ENCODE measurements around the gene LRRC17. TPM values are rescaled to one million over a fixed set of nuclear protein-coding genes. Genes with fewer than 3 reads are reported as not detected.

LRRC17 gene
- total RNA-seq, 1 donor from 2014 or later, result 6.2 TPM

DNA sequence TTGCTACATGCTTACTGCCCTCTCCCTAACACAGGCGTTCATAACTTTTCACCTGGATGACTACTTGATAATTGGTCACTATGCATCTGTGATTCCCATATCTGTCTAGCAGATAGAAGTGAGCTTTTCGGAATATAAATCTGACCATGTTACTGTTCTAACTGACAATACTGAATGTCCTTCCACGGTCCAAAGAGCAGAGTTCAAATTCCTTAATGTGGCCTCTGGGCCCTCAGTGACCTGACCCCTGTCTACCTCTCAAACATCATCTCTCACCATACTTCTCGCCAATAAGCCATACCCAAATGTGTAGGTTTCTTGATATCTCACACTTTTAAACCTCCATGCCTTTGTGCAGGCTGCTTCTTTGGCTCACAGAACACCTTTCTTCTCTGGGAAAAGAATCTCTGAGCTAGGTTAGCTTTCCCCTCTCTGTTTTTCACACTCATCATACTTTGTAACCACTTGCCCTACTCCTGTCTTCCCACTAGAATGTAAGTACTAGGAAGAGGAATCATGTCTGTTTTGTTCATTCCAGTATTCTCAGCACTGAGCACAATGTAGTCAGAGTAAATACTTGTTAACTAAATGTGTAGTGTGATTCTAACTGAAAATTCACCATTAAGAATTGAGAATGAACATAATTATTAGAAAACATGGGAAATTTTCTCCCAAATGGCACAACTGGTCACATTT, 39.2 kb upstream of the LRRC17 start:
- H3K27me3 ChIP-seq (ENCODE audit: control insufficient read depth, insufficient read depth, low read length), result no peaks in the 10 kb centered on the region
- H3K4me3 ChIP-seq (ENCODE audit: low read depth, low read length), result no peak overlapping the region
- TF ChIP-seq, protein P1, sequence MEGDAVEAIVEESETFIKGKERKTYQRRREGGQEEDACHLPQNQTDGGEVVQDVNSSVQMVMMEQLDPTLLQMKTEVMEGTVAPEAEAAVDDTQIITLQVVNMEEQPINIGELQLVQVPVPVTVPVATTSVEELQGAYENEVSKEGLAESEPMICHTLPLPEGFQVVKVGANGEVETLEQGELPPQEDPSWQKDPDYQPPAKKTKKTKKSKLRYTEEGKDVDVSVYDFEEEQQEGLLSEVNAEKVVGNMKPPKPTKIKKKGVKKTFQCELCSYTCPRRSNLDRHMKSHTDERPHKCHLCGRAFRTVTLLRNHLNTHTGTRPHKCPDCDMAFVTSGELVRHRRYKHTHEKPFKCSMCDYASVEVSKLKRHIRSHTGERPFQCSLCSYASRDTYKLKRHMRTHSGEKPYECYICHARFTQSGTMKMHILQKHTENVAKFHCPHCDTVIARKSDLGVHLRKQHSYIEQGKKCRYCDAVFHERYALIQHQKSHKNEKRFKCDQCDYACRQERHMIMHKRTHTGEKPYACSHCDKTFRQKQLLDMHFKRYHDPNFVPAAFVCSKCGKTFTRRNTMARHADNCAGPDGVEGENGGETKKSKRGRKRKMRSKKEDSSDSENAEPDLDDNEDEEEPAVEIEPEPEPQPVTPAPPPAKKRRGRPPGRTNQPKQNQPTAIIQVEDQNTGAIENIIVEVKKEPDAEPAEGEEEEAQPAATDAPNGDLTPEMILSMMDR (IDR thresholded peaks at IDR 0.05; ENCODE audit: insufficient read depth, low read length, poor library complexity, severe bottlenecking), result no peak
- DNase-seq (ENCODE audit: low read depth), result no peak
- no peaks in the 10 kb centered on the region for H3K36me3 ChIP-seq (ENCODE audit: control insufficient read depth, insufficient read depth, low read length)

DNA sequence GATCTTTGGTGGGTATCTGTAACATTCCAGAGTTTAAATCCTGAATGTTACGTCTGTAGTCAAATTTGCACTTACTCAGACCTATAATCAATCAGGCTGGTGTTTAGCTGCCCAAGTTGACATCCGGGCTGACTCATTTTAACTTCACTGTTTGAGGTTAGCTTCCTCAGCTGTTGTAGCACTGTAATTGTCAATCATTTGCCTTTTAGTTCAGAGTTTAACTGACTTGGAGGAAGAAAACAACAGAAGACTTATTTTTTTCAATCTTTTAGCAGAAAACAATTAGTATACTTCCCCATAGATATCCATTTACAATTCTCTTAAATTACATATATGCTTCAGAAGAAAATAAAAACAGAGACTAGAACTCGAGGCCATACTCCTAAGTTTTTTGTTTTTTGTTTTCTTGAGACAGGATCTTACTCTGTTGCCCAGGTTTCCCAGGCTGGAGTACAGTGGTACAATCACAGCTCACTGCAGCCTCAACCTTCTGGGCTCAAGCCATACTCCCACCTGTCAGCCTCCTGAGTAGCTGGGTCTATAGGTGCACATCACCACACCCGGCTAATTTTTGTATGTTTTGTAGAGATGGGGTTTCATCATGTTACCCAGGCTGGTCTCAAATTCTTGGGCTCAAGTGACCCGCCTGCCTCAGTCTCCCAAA, 38.5 kb upstream of the LRRC17 start:
- Histone ChIP-seq H3K4me3 (ENCODE audit: low read depth, low read length) (no peak overlapping the region), H3K36me3 (ENCODE audit: control insufficient read depth, insufficient read depth, low read length) (no peaks in the 10 kb centered on the region), H3K27me3 (ENCODE audit: control insufficient read depth, insufficient read depth, low read length) (no peaks in the 10 kb centered on the region)
- TF ChIP-seq, protein P1 (IDR thresholded peaks at IDR 0.05; ENCODE audit: insufficient read depth, low read length, poor library complexity, severe bottlenecking), result no peak
- peak; percentile 94 for DNase-seq (ENCODE audit: low read depth)

- TF ChIP-seq, protein P1 (IDR thresholded peaks at IDR 0.05; ENCODE audit: insufficient read depth, low read length, poor library complexity, severe bottlenecking), result no peak
- no peaks in the 10 kb centered on the region for H3K36me3 ChIP-seq (ENCODE audit: control insufficient read depth, insufficient read depth, low read length)
- H3K4me3 ChIP-seq (ENCODE audit: low read depth, low read length), result no peak overlapping the region
- no peak for DNase-seq (ENCODE audit: low read depth)
- H3K27me3 ChIP-seq (ENCODE audit: control insufficient read depth, insufficient read depth, low read length), result no peaks in the 10 kb centered on the region
Measured at GRCh38 chr7:102874966-102875365, 37.8 kb upstream of the LRRC17 start.

DNA sequence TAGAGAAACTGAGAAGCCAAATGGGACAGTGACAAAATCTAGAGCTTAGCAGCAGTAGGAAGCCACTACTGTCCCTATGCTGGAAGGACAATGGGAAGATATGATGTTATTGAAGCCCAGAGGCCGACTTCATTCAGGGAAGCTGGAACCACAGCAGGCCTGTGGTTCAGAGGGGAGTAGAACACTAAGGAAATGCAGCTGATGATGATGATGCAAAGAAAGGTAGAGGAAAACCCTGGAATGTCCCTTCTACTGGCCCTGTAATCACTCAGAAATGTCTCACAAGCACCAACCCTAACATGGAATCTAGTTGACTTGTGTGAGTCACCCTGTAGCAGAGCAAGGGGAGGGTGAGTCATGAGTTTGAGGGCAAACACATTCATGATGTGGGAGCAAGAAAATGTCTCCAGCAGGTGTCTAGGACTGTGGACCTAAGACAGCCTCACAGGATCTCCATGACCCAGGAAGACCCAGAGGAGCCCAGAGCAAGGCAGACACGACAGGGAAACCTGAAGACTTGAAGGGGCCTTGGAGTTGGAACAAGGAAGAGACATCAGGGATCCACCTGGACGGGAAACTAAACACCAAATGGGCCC, 37.0 kb upstream of the LRRC17 start:
- TF ChIP-seq, protein P1 (IDR thresholded peaks at IDR 0.05; ENCODE audit: insufficient read depth, low read length, poor library complexity, severe bottlenecking), result no peak
- no peaks in the 10 kb centered on the region for H3K36me3 ChIP-seq (ENCODE audit: control insufficient read depth, insufficient read depth, low read length)
- no peak overlapping the region for H3K4me3 ChIP-seq (ENCODE audit: low read depth, low read length)
- DNase-seq (ENCODE audit: low read depth), result peak; percentile 100
- no peaks in the 10 kb centered on the region for H3K27me3 ChIP-seq (ENCODE audit: control insufficient read depth, insufficient read depth, low read length)

DNA sequence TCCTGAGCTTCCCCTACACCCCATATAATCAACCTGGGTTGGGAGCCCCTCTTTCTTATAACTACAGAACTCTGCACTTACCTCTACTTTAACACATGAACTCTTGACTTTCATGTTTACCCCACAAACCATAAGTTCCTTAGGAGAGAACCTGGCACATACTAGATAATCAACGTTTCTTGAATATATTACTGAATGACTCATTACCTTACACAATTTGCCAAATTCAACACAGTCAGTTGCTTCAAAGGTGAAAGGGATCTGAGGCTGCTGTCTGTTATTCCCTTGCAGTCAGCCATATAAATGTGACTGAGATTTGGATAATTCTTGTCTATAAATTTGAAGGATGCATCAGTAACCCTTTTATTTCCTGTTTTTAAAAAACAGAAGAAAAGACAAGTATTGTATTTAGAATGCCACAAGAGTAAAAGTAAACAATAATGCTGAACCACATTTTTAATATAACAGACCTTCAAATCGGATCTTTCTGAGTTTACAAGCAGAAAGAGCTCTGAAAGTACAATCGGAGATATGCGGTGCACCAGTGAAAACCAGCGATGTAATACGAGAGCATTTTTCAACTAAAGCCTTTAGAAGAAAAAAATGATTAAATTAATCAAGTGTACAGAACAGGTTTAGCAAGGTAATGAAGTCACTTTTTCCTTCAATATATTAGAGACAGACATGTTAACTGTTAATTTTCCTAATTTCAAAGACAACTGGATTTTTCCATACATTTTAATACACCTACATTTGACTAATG, 29.5 kb upstream of the LRRC17 start:
- DNase-seq (ENCODE audit: low read depth), result no peak
- no peak overlapping the region for H3K4me3 ChIP-seq (ENCODE audit: low read depth, low read length)

More for the DNA sequence above, 29.5 kb upstream of the LRRC17 start:
- Histone ChIP-seq H3K27me3 (ENCODE audit: control insufficient read depth, insufficient read depth, low read length) (no peaks in the 10 kb centered on the region), H3K36me3 (ENCODE audit: control insufficient read depth, insufficient read depth, low read length) (no peaks in the 10 kb centered on the region)
- TF ChIP-seq, protein P1 (IDR thresholded peaks at IDR 0.05; ENCODE audit: insufficient read depth, low read length, poor library complexity, severe bottlenecking), result no peak
